Epithelial cell of proximal tubule (primary cell): Measurements from ENCODE around the gene SMAP1. TPM values are rescaled to one million over a fixed set of nuclear protein-coding genes. Genes with fewer than 3 reads are reported as not detected.

Source experiments
- DNase-seq: peaks from one replicate; pipeline ENCODE4 v3.0.0-alpha.2; 2011; ENCODE audit warnings: low read depth
- H3K4me3 ChIP-seq: 2 replicates; pipeline ENCODE4 v1.5.1; 2011; ENCODE audit warnings: low read depth, mild to moderate bottlenecking, low read length
- total RNA-seq: library from RNA; depleted of rRNA; stranded (reverse); fragments of >200 nt; gene quantifications from 2 replicates; pipeline ENCODE4 v1.2.3, GENCODE V29; 2015
- TF ChIP-seq, protein P1 (sequence below): conservative IDR thresholded peaks from 2 replicates; pipeline ENCODE4 v1.5.1; 2012; ENCODE audit warnings: low read depth, mild to moderate bottlenecking, low read length

SMAP1 gene
- total RNA-seq, 1 donor from 2014 or later = 24.7 TPM

- DNase-seq = no peak
- TF ChIP-seq, protein P1, sequence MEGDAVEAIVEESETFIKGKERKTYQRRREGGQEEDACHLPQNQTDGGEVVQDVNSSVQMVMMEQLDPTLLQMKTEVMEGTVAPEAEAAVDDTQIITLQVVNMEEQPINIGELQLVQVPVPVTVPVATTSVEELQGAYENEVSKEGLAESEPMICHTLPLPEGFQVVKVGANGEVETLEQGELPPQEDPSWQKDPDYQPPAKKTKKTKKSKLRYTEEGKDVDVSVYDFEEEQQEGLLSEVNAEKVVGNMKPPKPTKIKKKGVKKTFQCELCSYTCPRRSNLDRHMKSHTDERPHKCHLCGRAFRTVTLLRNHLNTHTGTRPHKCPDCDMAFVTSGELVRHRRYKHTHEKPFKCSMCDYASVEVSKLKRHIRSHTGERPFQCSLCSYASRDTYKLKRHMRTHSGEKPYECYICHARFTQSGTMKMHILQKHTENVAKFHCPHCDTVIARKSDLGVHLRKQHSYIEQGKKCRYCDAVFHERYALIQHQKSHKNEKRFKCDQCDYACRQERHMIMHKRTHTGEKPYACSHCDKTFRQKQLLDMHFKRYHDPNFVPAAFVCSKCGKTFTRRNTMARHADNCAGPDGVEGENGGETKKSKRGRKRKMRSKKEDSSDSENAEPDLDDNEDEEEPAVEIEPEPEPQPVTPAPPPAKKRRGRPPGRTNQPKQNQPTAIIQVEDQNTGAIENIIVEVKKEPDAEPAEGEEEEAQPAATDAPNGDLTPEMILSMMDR = no peak
These were observed 163.7 kb downstream of the SMAP1 start for GRCh38 chr6:70831427-70831826.

GRCh38 chr6:70834520-70834919 lies 166.8 kb downstream of the SMAP1 start:
- TF ChIP-seq, protein P1 = no peak
- no peak for DNase-seq
- H3K4me3 ChIP-seq = no peak overlapping the region

More at GRCh38 chr6:70831427-70831826, 163.7 kb downstream of the SMAP1 start:
- H3K4me3 ChIP-seq = no peak overlapping the region

DNA sequence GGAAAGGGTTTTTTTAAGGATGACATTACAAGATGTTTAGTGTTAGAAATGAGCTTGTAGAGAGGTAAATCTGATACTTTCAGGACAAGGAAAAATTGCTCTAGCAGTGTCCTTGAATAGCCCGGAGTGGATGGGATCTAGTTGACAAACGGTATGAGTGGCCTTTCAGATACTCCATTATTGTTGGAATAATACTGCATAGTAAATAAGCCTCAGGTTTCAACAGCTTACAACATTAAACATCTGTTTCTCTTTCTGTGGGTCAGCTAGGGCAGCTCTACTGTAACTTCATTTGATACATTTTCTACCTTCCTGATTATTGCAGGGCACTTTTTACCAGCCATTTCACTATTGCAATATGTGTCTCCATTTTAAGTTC lies 171.2 kb downstream of the SMAP1 start:
- TF ChIP-seq, protein P1 = no peak
- H3K4me3 ChIP-seq = no peak overlapping the region
- no peak for DNase-seq

- no peak overlapping the region for H3K4me3 ChIP-seq
- TF ChIP-seq, protein P1 = no peak
- DNase-seq = no peak
These were observed 171.9 kb downstream of the SMAP1 start for GRCh38 chr6:70839286-70840266.

- H3K4me3 ChIP-seq = no peak overlapping the region
- no peak for DNase-seq
- TF ChIP-seq, protein P1 = no peak
These were observed 173.4 kb downstream of the SMAP1 start for GRCh38 chr6:70841112-70841511.

DNA sequence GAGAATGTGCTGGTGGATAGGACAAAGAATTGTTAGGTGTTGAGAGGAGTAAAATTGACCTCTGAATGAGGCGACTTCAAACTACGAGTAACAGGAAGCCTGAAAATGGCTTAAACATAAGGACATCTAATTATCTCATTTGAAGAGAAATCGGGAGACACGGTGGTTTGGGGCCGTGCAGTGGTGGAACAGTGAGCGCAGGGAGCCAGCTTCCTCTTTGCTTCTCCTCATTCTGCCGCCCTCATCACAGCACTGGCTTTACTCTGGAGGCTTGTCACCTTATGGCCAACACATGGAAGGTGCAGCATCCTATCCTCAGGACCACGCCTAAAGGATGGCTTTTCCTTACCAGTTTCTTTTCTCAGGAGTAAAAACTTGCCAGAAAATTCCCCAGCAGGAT lies 174.9 kb downstream of the SMAP1 start:
- no peak overlapping the region for H3K4me3 ChIP-seq
- DNase-seq = no peak
- TF ChIP-seq, protein P1 = no peak

DNA sequence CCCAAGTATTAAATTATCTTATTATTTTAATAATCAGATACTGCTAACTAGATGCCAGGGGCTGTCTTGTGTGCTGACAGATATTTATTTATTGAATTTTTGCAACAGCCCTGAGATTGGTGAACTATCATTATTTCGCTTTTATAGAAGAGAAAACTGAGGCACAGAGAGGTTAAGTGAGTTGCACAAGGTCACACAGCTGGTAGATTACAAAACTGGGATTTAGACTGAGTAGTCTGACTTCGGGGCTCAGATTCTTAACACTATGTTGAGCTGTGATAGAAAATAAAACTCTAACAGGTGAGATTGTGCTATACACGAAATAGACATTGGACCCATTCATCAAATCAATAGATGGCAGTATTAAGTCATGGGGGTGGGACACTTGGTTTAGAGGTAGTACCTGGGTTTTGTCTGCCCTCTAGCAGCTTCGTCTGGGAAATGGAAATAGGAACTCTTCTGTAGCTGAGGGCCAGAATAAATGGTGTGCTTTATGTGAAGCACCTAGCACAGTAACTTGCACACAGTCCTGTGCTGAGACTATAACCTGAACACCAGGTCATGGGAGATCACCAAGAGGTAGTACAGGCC lies 175.7 kb downstream of the SMAP1 start:
- no peak for DNase-seq
- TF ChIP-seq, protein P1 = no peak

More for the DNA sequence above, 175.7 kb downstream of the SMAP1 start:
- no peak overlapping the region for H3K4me3 ChIP-seq
